Measurements from ENCODE around the gene UXS1.

- TF ChIP-seq CTCF (IDR thresholded peaks at IDR 0.05; ENCODE audit: insufficient read depth, low read depth, low read length) (no peak), EZH2 (IDR thresholded peaks at IDR 0.05; ENCODE audit: insufficient read depth, low read length) (no peak)
Measured at GRCh38 chr2:106113361-106113966, 80.6 kb downstream of the UXS1 start.
